ENCODE measurements around the gene SLC17A5.

SLC17A5 gene

DNA sequence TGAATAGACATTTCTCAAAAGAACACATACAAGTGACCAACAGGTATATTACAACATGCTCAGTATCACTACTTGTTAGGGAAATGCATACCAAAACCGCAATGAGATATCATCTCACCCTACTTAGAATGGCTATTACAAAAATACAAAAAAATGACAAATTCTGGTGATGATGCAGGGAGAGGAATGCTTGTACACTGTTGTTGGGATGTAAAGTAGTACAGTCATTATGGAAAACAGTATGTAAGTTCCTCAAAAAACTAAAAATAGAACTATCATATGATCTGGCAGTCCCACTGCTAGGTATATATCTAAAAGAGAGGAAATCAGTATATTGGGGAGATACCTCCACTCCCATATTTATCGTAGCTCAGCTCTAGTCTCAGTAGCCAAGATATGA, 10.9 kb upstream of the SLC17A5 start:
- H3K27ac ChIP-seq: no peak overlapping the region
- DNase-seq: no peak
- TF ChIP-seq CTCF (IDR thresholded peaks at IDR 0.05): no peak
- H3K4me1 ChIP-seq: no peaks in the 10 kb centered on the region
- intact Hi-C loops (cut with DNase I; ENCODE audit: low total_unique reads): no loop called here
- no peaks in the 10 kb centered on the region for H3K9me3 ChIP-seq
- no peak overlapping the region for H3K4me3 ChIP-seq
- H3K36me3 ChIP-seq: no peaks in the 10 kb centered on the region
- no peaks in the 10 kb centered on the region for H3K27me3 ChIP-seq

DNA sequence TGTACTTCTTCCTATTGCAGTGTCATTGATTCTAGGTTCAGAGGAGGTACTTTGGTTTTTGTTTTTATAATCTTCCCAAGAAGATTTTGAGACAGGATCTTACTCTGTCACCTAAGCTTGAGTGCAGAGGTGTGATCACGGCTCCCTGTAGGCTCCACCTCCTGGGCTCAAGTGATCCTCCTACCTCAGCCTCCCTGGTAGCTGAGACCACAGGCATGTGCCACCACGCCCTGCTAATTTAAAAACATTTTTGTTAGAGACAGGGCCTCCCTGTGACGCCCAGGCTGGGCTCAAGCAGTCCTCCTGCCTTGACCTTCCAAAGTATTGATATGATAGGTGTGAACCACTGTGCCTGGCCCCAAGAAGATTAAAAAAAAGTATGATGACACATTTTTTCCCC, 3.4 kb upstream of the SLC17A5 start:
- Histone ChIP-seq H3K4me3 (no peak overlapping the region), H3K36me3 (peaks cover 0 to 5% (median 0%) of the 10 kb centered on the region in 3 donors), H3K27me3 (no peaks in the 10 kb centered on the region), H3K4me1 (peaks cover 0 to 13% (median 6%) of the 10 kb centered on the region in 4 donors), H3K27ac (no peak overlapping the region), H3K9me3 (no peaks in the 10 kb centered on the region)
- TF ChIP-seq CTCF (IDR thresholded peaks at IDR 0.05): no peak
- no peak for DNase-seq
- intact Hi-C loops (cut with DNase I; ENCODE audit: low total_unique reads): no loop called here

DNA sequence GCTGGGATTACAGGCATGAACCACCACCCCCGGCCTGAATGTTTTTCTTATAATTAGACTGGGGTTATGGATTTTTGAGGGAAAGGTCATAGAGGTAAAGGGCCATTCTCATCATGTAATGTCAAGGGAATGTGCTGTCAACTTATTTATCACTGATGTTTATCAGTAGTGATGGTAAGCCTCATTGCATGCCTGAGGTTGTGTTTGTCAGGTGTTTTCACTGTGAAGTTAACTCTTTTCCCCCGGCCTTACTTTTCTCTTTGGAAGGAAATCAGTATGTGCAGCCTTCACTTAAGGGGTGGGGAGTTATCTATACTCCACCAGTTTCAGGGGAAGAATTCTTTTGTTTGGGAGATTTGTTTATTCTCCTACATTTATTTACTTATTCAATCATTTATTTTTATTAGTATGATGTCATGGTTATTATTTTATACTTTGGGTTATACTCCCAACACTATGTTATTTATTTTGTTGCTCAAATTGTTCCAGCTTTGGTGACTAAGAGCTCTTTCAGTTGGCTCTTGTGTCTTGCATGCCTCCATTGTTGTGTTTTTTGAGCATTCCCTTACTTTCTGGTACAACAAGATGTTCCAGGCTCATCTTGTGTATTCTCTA, 2.8 kb upstream of the SLC17A5 start:
- Histone ChIP-seq H3K27ac (no peak overlapping the region), H3K9me3 (no peaks in the 10 kb centered on the region), H3K36me3 (peaks cover 0 to 5% (median 0%) of the 10 kb centered on the region in 3 donors), H3K4me3 (no peak overlapping the region), H3K4me1 (peaks cover 0 to 19% (median 8%) of the 10 kb centered on the region in 4 donors), H3K27me3 (no peaks in the 10 kb centered on the region)
- no peak for TF ChIP-seq CTCF (IDR thresholded peaks at IDR 0.05)
- no peak for DNase-seq
- intact Hi-C loops (cut with DNase I; ENCODE audit: low total_unique reads): no loop called here

GRCh38 chr6:73655341-73655917, 1.6 kb upstream of the SLC17A5 start:
- DNase-seq: no peak
- Histone ChIP-seq H3K36me3 (peaks cover 0 to 5% (median 0%) of the 10 kb centered on the region in 3 donors), H3K9me3 (no peaks in the 10 kb centered on the region), H3K27me3 (no peaks in the 10 kb centered on the region), H3K27ac (peak overlapping the region; percentile 98 to 99), H3K4me1 (peaks cover 0 to 21% (median 8%) of the 10 kb centered on the region in 4 donors), H3K4me3 (peak overlapping the region; percentile 91 to 100)
- no peak for TF ChIP-seq CTCF (IDR thresholded peaks at IDR 0.05)
- intact Hi-C loops (cut with DNase I; ENCODE audit: low total_unique reads): no loop called here

DNA sequence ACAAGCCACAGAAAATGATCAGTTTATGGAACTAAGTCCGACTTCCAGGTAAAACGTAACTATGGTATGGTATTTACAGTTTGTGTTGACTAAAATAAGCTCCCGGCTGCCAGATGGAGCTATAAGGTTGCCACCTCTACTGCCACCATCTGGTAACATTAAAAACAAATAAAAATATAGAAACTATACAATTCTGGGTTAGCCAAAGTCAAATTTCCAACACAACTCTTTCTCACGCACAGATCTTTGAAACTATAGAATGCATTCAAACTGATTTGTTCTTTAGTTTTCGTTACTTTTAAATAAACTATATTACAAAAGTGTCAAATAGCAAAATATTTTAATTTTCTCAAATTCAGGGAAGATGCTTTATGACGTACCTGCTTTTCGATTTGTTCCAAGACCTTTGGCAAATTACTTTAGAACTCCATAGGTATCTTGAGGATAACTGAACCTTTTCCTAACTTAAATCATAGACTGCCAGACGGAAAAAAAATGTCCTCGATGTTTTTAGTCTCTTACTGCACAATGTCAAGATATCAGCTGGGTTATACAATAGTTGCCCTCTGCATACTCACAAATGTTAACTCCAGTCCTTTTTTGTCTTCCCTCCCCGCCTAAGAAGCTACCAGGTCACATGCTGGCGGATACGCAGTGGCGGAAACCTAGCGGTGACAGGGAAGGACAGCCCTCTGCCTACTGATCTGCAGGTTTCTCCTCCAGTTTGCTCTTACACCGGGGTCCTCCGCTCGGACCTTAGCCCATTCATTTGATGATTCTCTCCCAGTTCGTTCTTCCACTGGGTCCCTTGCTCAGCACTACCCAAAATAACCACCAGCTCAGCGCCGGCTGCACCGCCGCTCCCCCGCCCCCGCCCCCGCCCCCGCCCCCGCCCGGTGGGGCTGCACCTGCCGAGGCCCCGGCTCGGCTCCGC, 888 bp downstream of the SLC17A5 start:
- H3K4me3 ChIP-seq: peak overlapping the region; percentile 91 to 100
- DNase-seq: peak; percentile 72 to 87
- intact Hi-C loops (cut with DNase I; ENCODE audit: low total_unique reads): no loop called here
- no peaks in the 10 kb centered on the region for H3K27me3 ChIP-seq
- H3K27ac ChIP-seq: peak overlapping the region; percentile 98 to 99
- peaks cover 0 to 24% (median 8%) of the 10 kb centered on the region in 4 donors for H3K4me1 ChIP-seq
- H3K36me3 ChIP-seq: peaks cover 0 to 10% (median 0%) of the 10 kb centered on the region in 3 donors
- H3K9me3 ChIP-seq: no peaks in the 10 kb centered on the region
- peak in 1 of 2 experiments; percentile 50 for TF ChIP-seq CTCF (IDR thresholded peaks at IDR 0.05)

Measured in tibial artery (tissue), 4 donors.